Prostate gland (tissue), 2 donors: ENCODE data around the gene NRXN3. TPM values are rescaled to one million over a fixed set of nuclear protein-coding genes. Genes with fewer than 3 reads are reported as not detected.

Source experiments
- DNase-seq: peaks from one replicate; pipeline ENCODE4 v3.0.0-alpha.2; 2019; ENCODE audit warnings: low spot score
- H3K27ac ChIP-seq, 2 donors: fragments of 200-600 bp; sonication (generic); 2 replicates each; pipeline ENCODE4 v1.5.1; 2017 to 2019
- H3K27me3 ChIP-seq: fragments of 200-600 bp; sonication (generic); replicated peaks from 2 replicates; pipeline ENCODE4 v1.5.1; 2019; ENCODE audit not compliant: insufficient read depth
- H3K36me3 ChIP-seq, 2 donors: fragments of 200-600 bp; sonication (generic); 1 replicate in 1 of 2; 2 replicates in 1 of 2; pipeline versions ENCODE4 v1.5.1 to v1.8.1; 2017 to 2019
- H3K4me1 ChIP-seq: fragments of 200-600 bp; sonication (generic); replicated peaks from 2 replicates; pipeline ENCODE4 v1.5.1; 2019
- H3K4me3 ChIP-seq, 2 donors: fragments of 200-600 bp; sonication (generic); 2 replicates each; pipeline ENCODE4 v1.5.1; 2017 to 2019
- H3K9me3 ChIP-seq: fragments of 200-600 bp; sonication (generic); 2 replicates; pipeline ENCODE4 v1.5.1; 2017
- CTCF ChIP-seq, 4 experiments: fragments of 200-600 bp in 2 of 4; fragments of 450-650 bp in 2 of 4; sonication (generic) in 2 of 4; IDR thresholded peaks; 1 replicate in 3 of 4; 2 replicates in 1 of 4; pipeline ENCODE4 v1.5.1; 2016 to 2019; ENCODE audit warnings: antibody characterized with exemption in 4 of 4, mild to moderate bottlenecking in 2 of 4, moderate library complexity in 2 of 4
- POLR2A ChIP-seq: fragments of 450-650 bp; IDR thresholded peaks from one replicate; pipeline ENCODE4 v1.6.1; 2016; ENCODE audit warnings: antibody characterized with exemption, mild to moderate bottlenecking
- POLR2AphosphoS5 ChIP-seq: sonication (generic); formaldehyde crosslinking; IDR thresholded peaks from one replicate; pipeline ENCODE4 v1.6.1; 2017; ENCODE audit warnings: antibody characterized with exemption
- WGBS: methylation state at CpG from one replicate; pipeline ENCODE4 v1.1.5; 2018; 5-methylcytosine and 5-hydroxymethylcytosine counted together
- intact Hi-C: fragments of 100-400 bp; cut with DNase I; formaldehyde crosslinking; loops from one replicate; pipeline ENCODE4 v1.14.2; 2022
- total RNA-seq, 2 donors: library from RNA; depleted of rRNA; stranded (reverse); fragments of >200 nt; gene quantifications; one replicate each; pipeline ENCODE4 v1.1.0, GENCODE V29; 2016

NRXN3 gene
- total RNA-seq, 2 donors from 2014 or later = 6.6 to 8.2 TPM

DNA sequence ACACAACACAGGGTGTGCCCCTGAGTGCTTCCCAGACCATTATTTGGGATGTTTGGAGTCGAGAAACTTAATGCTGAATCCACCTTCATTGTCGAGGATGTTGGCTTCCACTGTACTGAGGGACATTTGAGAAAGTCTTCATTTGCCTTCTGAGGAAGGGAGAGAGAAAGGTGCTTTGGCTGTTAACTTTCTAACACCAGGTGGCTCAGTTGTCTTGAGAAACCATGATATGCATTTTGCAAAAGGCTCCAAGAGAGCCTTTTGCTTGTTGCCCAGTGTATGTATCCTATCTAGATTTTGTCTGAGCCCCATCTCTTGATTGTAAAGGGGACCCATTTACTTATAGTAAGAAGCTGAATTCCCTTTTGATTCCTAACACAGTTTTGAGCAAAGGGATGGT, 28.6 kb upstream of the NRXN3 start:
- intact Hi-C loops = no loop called here
- no peak for DNase-seq
- 56% methylated on average over 2 of the region's 2 CpGs for WGBS
- Histone ChIP-seq H3K9me3 (no peaks in the 10 kb centered on the region), H3K4me3 (no peak overlapping the region), H3K36me3 (no peaks in the 10 kb centered on the region), H3K27ac (no peak overlapping the region), H3K4me1 (no peaks in the 10 kb centered on the region), H3K27me3 (peaks cover 2% of the 10 kb centered on the region)
- TF ChIP-seq POLR2A = no peak
- peak in 2 of 4 experiments; percentile 13 to 16 for TF ChIP-seq CTCF (IDR thresholded peaks at IDR 0.05)

GRCh38 chr14:78142998-78143397, 27.2 kb upstream of the NRXN3 start:
- 68% methylated on average over 5 of the region's 5 CpGs for WGBS
- H3K9me3 ChIP-seq = no peaks in the 10 kb centered on the region
- no peak overlapping the region for H3K4me3 ChIP-seq
- H3K4me1 ChIP-seq = no peaks in the 10 kb centered on the region
- H3K27ac ChIP-seq = no peak overlapping the region
- H3K36me3 ChIP-seq = no peaks in the 10 kb centered on the region
- DNase-seq = no peak
- intact Hi-C loops = no loop called here
- TF ChIP-seq CTCF (IDR thresholded peaks at IDR 0.05) (no peak), POLR2AphosphoS5 (no peak), POLR2A (no peak)
- H3K27me3 ChIP-seq = peaks cover 2% of the 10 kb centered on the region

DNA sequence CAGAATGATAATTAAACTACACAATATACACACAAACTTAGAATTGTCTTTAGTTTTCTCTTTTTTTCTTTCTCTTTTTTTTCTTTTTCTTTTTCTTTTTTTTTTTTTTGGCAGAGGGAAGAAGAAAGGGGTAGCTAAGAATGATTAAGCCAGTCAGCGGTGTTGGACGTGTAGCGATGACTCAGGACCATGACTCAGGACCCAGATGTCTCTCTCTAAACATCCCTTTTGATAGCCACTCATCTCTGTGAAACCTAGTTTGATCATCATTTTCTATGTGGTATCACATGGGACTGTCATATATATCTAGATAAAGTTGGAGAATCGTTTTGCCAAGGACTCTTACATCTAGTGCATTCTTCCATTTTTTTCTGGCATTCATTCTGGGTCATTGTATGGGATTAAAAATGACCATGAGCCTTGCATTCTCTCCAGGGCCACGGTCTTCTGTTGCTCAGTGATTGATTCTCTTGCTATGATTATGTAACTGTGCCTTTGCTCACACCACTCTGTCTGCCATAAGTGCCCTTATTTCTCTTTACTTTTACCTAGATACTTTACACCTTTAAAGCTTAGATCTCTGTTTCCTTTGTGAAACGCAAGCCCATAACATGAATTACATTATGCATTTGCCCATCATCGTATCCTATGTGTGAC, 26.6 kb upstream of the NRXN3 start:
- DNase-seq = no peak
- no peaks in the 10 kb centered on the region for H3K36me3 ChIP-seq
- no peak overlapping the region for H3K27ac ChIP-seq
- intact Hi-C loops = no loop called here
- no peaks in the 10 kb centered on the region for H3K9me3 ChIP-seq
- WGBS = 71% methylated on average over 7 of the region's 7 CpGs
- no peak for TF ChIP-seq POLR2AphosphoS5
- TF ChIP-seq CTCF (IDR thresholded peaks at IDR 0.05) = no peak
- no peak for TF ChIP-seq POLR2A
- H3K4me1 ChIP-seq = no peaks in the 10 kb centered on the region
- no peak overlapping the region for H3K4me3 ChIP-seq
- peaks cover 2% of the 10 kb centered on the region for H3K27me3 ChIP-seq

- no peaks in the 10 kb centered on the region for H3K36me3 ChIP-seq
- H3K9me3 ChIP-seq = no peaks in the 10 kb centered on the region
- no peaks in the 10 kb centered on the region for H3K4me1 ChIP-seq
- 41% methylated on average over 14 of the region's 14 CpGs for WGBS
- no peak overlapping the region for H3K4me3 ChIP-seq
- intact Hi-C loops = no loop called here
- TF ChIP-seq POLR2A (no peak), CTCF (IDR thresholded peaks at IDR 0.05) (no peak), POLR2AphosphoS5 (no peak)
- no peak overlapping the region for H3K27ac ChIP-seq
- DNase-seq = no peak
- H3K27me3 ChIP-seq = peaks cover 3% of the 10 kb centered on the region
These were observed 17.7 kb upstream of the NRXN3 start for GRCh38 chr14:78152201-78153063.

DNA sequence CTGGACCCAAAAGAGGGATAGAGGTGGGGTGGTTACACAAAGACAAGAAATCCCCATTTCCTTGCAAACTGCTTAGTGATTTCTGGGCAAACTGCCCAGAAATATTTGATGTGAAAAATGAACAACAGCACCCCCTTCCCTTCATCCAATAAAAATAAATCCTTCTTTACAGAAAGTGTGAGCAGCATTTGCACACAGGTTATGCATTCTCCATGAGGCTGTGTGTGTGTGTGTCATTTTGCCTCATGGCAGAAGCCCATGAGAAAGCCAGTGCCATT, 17.2 kb upstream of the NRXN3 start:
- intact Hi-C loops = no loop called here
- no peak for DNase-seq
- no peaks in the 10 kb centered on the region for H3K36me3 ChIP-seq
- peaks cover 3% of the 10 kb centered on the region for H3K27me3 ChIP-seq
- no peak for TF ChIP-seq CTCF (IDR thresholded peaks at IDR 0.05)
- no peak for TF ChIP-seq POLR2AphosphoS5
- no peak for TF ChIP-seq POLR2A
- H3K9me3 ChIP-seq = no peaks in the 10 kb centered on the region
- no peak overlapping the region for H3K27ac ChIP-seq
- no peaks in the 10 kb centered on the region for H3K4me1 ChIP-seq
- H3K4me3 ChIP-seq = no peak overlapping the region
